ENCODE results near the gene LCLAT1. TPM values are rescaled to one million over a fixed set of nuclear protein-coding genes. Genes with fewer than 3 reads are reported as not detected.

LCLAT1 gene
- polyA plus RNA-seq, 1 experiment: 25.2 TPM

DNA sequence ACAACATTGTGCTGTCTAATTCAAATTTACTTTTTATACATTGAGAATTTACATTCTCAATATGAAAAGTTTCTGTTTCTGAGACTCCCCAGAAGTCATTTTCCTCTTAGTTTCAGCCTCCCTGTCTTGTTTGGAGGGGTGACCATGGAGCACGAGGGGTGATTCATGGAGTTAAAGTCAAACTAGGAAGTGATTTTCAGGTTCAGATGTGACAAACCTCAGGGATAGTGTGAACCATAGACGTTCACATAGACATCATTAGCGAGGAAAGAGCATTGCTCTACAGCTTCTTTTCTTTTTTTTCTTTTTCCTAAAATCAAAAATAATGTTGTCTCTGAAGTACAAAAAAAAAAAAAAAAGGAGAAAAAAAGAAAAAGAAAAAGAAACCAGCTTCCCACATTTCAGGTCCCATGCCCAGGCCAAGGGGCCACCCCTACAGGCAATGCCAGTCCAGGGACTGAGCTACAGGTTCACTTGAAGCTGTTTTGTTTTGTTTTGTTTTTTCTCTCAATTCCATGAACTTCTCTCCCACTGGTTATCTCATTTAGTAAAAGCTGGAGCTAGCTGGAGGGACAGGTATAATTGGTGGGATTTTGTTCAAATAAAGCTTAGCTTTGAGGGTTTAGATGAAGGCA, 18.1 kb upstream of the LCLAT1 start:
- CTCF ChIA-PET: interaction anchor here (0.5 to 1.4 kb wide), 5 partner anchors 189 to 283 kb away, joined by 3 to 6 read pairs (median 4); no protein-coding TSS in a partner anchor
- POLR2A ChIA-PET: no interaction called here

DNA sequence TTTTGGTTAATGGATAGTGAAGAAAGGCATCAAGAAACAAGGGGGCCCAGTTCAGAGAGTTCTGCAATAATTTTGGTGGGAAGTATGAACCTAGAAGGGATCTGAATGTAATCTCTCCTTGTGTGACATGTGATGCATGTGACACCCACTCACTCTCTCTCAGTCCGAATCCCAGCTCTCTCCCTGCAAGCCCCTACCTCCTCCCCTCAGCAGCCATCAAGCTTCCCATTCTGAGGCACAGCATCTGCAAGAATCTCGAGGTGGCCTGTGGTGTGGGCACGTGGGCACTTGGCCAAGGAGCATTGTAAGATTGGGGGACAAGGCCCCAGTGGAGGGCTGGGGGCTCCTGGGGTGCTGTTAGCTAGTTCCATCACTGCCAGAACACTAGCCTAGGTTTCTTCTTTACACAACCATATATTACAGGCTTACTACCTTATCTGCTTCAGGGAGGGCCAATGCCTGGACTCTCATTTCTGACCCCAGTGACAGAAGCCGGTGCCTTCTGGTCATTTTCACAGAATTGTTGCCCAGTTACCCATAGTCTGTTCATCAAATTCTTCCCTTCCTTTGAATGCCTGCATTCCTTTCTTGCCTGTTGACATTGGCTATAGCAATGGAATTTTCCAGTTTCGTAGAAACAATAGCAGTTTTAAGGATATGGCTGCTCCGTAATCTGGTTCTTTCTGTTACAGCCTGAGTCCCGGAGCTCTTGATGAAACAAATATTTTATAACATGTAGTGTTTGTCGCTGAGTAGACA, 13.3 kb upstream of the LCLAT1 start:
- H3K27ac ChIP-seq (ENCODE audit: low read depth, low read length): no peak overlapping the region
- no peak for DNase-seq (ENCODE audit: low read depth, low spot score)
- TF ChIP-seq, protein P1, sequence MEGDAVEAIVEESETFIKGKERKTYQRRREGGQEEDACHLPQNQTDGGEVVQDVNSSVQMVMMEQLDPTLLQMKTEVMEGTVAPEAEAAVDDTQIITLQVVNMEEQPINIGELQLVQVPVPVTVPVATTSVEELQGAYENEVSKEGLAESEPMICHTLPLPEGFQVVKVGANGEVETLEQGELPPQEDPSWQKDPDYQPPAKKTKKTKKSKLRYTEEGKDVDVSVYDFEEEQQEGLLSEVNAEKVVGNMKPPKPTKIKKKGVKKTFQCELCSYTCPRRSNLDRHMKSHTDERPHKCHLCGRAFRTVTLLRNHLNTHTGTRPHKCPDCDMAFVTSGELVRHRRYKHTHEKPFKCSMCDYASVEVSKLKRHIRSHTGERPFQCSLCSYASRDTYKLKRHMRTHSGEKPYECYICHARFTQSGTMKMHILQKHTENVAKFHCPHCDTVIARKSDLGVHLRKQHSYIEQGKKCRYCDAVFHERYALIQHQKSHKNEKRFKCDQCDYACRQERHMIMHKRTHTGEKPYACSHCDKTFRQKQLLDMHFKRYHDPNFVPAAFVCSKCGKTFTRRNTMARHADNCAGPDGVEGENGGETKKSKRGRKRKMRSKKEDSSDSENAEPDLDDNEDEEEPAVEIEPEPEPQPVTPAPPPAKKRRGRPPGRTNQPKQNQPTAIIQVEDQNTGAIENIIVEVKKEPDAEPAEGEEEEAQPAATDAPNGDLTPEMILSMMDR (IDR thresholded peaks at IDR 0.05; ENCODE audit: low read depth, low read length): no peak
- ChIA-PET CTCF (interaction anchor here (0.5 to 1.4 kb wide), 4 partner anchors 172 to 279 kb away, joined by 3 to 5 read pairs (median 4); no protein-coding TSS in a partner anchor), POLR2A (no interaction called here)
- H3K4me3 ChIP-seq (ENCODE audit: low read depth, low read length): no peak overlapping the region
- no peaks in the 10 kb centered on the region for H3K27me3 ChIP-seq (ENCODE audit: control insufficient read depth, insufficient read depth, low read length)
- no peaks in the 10 kb centered on the region for H3K9me3 ChIP-seq (ENCODE audit: control insufficient read depth, insufficient read depth, low read length)

More for the DNA sequence above, 18.1 kb upstream of the LCLAT1 start:
- TF ChIP-seq, protein P1 (IDR thresholded peaks at IDR 0.05; ENCODE audit: low read depth, low read length): no peak
- Histone ChIP-seq H3K9me3 (ENCODE audit: control insufficient read depth, insufficient read depth, low read length) (no peaks in the 10 kb centered on the region), H3K4me3 (ENCODE audit: low read depth, low read length) (no peak overlapping the region), H3K27me3 (ENCODE audit: control insufficient read depth, insufficient read depth, low read length) (no peaks in the 10 kb centered on the region), H3K27ac (ENCODE audit: low read depth, low read length) (no peak overlapping the region)
- no peak for DNase-seq (ENCODE audit: low read depth, low spot score)

DNA sequence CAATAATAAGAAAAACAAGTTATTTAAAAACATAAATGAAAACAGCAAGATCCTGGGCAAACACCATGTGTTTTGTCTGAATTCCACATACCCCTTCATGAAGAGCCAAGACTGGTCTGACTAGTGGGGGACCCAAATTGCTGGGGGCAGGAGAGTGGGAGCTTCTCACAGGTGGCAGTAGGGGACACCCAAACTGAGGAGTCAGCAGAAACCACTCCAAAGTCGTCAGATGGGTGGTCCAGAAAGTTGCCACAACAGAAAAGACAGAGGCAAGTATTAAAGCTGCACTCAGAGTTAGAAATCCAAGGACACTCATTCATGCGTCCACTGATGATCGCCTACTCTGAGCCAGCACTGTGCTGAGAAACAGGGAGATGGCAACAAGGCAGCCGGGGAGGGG, 12.3 kb upstream of the LCLAT1 start:
- POLR2A ChIA-PET: no interaction called here
- CTCF ChIA-PET: interaction anchor here (0.6 kb wide), 1 partner anchor 164 kb away, joined by 3 read pairs; no protein-coding TSS in a partner anchor
- no peaks in the 10 kb centered on the region for H3K27me3 ChIP-seq (ENCODE audit: control insufficient read depth, insufficient read depth, low read length)
- no peak overlapping the region for H3K4me3 ChIP-seq (ENCODE audit: low read depth, low read length)
- TF ChIP-seq, protein P1 (IDR thresholded peaks at IDR 0.05; ENCODE audit: low read depth, low read length): no peak
- H3K27ac ChIP-seq (ENCODE audit: low read depth, low read length): no peak overlapping the region
- no peak for DNase-seq (ENCODE audit: low read depth, low spot score)
- H3K9me3 ChIP-seq (ENCODE audit: control insufficient read depth, insufficient read depth, low read length): no peaks in the 10 kb centered on the region

- TF ChIP-seq, protein P1 (IDR thresholded peaks at IDR 0.05; ENCODE audit: low read depth, low read length): no peak
- POLR2A ChIA-PET: no interaction called here
- H3K27ac ChIP-seq (ENCODE audit: low read depth, low read length): no peak overlapping the region
Observed at GRCh38 chr2:30436859-30437435, 10.1 kb upstream of the LCLAT1 start.

More at GRCh38 chr2:30436859-30437435, 10.1 kb upstream of the LCLAT1 start:
- no peak for DNase-seq (ENCODE audit: low read depth, low spot score)
- CTCF ChIA-PET: interaction anchor here (0.8 to 1.6 kb wide), 3 partner anchors 270 to 275 kb away, joined by 3 read pairs; no protein-coding TSS in a partner anchor
- Histone ChIP-seq H3K27me3 (ENCODE audit: control insufficient read depth, insufficient read depth, low read length) (no peaks in the 10 kb centered on the region), H3K9me3 (ENCODE audit: control insufficient read depth, insufficient read depth, low read length) (no peaks in the 10 kb centered on the region), H3K4me3 (ENCODE audit: low read depth, low read length) (no peak overlapping the region)
